ENCODE data around the gene HOXA9. TPM values are rescaled to one million over a fixed set of nuclear protein-coding genes. Genes with fewer than 3 reads are reported as not detected.

Gene HOXA9
- total RNA-seq, 1 donor from 2014 or later: 14.5 TPM

DNA sequence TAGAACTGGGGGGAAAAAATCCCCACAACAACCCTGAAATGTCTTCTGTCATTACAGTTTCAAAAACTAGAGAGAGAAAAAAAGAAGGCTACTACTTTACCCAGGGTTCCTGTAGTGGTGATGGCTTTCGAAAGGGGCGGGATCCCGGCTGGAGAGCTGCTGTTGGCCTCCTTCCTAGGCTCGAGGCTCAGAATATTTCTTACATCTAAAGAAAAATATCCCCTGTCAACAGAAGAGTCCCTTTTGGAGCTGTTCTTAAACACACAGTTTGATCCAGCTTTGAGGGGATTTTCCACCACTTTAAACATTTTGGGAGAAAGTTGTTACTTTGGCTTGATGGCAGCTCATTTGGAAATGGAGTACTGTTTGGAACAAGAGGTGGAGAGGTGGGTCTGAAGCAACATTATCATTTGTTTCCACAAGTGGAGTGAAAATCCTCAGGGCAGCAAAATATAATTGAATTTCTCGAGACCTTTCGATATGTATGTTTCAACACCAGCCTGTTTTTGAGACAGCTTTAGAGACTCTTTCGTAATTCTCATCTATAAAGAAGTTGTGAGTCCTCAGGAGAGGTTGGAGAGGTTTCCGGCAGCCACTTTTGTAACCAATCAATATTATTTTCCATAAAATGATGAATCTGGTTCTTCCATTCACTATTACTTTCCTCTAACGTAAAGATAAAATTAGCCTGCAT lies 29.5 kb upstream of the HOXA9 start:
- Mint-ChIP-seq H3K4me1 (peaks cover 33% of the 10 kb centered on the region), H3K9me3 (no peaks in the 10 kb centered on the region), H3K36me3 (no peaks in the 10 kb centered on the region), H3K27me3 (ENCODE audit: low read depth) (peaks cover 91% of the 10 kb centered on the region), H3K4me3 (peak overlapping the region; percentile 67), H3K27ac (peak overlapping the region; percentile 36)
- peak in 1 of 2 experiments; percentile 37 for DNase-seq (ENCODE audit: low spot score in 2 of 2, unreplicated experiment in 2 of 2)
- TF ChIP-seq CTCF (IDR thresholded peaks at IDR 0.05; ENCODE audit: unreplicated experiment): no peak

DNA sequence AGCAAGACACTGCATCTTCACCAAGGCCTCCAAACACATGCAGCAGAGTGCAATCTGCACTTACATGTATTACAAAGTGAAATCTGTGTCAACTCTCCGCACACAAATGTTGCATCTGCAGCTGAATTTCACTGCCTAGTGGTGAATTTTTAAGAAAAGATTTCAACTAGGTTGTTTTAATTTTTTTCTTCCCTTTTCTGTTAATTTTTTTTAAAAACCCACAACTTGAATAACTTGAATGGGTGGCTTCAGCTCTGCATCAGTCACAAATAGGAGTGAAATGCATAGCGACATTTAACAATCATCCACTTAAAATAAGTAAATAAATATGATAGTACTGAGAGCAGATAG lies 28.6 kb upstream of the HOXA9 start:
- H3K4me3 Mint-ChIP-seq: peak overlapping the region; percentile 67

GRCh38 chr7:27193335-27194001 lies 28.1 kb upstream of the HOXA9 start:
- TF ChIP-seq CTCF (IDR thresholded peaks at IDR 0.05; ENCODE audit: unreplicated experiment): no peak
- Mint-ChIP-seq H3K4me1 (peaks cover 42% of the 10 kb centered on the region), H3K36me3 (no peaks in the 10 kb centered on the region), H3K27me3 (ENCODE audit: low read depth) (peaks cover 96% of the 10 kb centered on the region), H3K4me3 (peak overlapping the region; percentile 67), H3K27ac (peak overlapping the region; percentile 94), H3K9me3 (no peaks in the 10 kb centered on the region)
- peak in 1 of 2 experiments; percentile 39 for DNase-seq (ENCODE audit: low spot score in 2 of 2, unreplicated experiment in 2 of 2)

More for the DNA sequence above, 28.6 kb upstream of the HOXA9 start:
- no peak for TF ChIP-seq CTCF (IDR thresholded peaks at IDR 0.05; ENCODE audit: unreplicated experiment)
- peaks cover 96% of the 10 kb centered on the region for H3K27me3 Mint-ChIP-seq (ENCODE audit: low read depth)
- no peaks in the 10 kb centered on the region for H3K36me3 Mint-ChIP-seq
- no peaks in the 10 kb centered on the region for H3K9me3 Mint-ChIP-seq
- peaks cover 39% of the 10 kb centered on the region for H3K4me1 Mint-ChIP-seq
- H3K27ac Mint-ChIP-seq: peak overlapping the region; percentile 94
- no peak for DNase-seq (ENCODE audit: low spot score in 2 of 2, unreplicated experiment in 2 of 2)

GRCh38 chr7:27192546-27193334 lies 27.4 kb upstream of the HOXA9 start:
- TF ChIP-seq CTCF (IDR thresholded peaks at IDR 0.05; ENCODE audit: unreplicated experiment): no peak
- Mint-ChIP-seq H3K27ac (peak overlapping the region; percentile 94), H3K4me3 (peak overlapping the region; percentile 67), H3K27me3 (ENCODE audit: low read depth) (peaks cover 96% of the 10 kb centered on the region), H3K36me3 (no peaks in the 10 kb centered on the region), H3K4me1 (peaks cover 49% of the 10 kb centered on the region), H3K9me3 (no peaks in the 10 kb centered on the region)
- no peak for DNase-seq (ENCODE audit: low spot score in 2 of 2, unreplicated experiment in 2 of 2)

GRCh38 chr7:27191833-27192545 lies 26.7 kb upstream of the HOXA9 start:
- Mint-ChIP-seq H3K36me3 (no peaks in the 10 kb centered on the region), H3K27ac (peak overlapping the region; percentile 80), H3K9me3 (no peaks in the 10 kb centered on the region), H3K4me3 (peak overlapping the region; percentile 59), H3K27me3 (ENCODE audit: low read depth) (peaks cover 96% of the 10 kb centered on the region), H3K4me1 (peaks cover 51% of the 10 kb centered on the region)
- no peak for DNase-seq (ENCODE audit: low spot score in 2 of 2, unreplicated experiment in 2 of 2)
- TF ChIP-seq CTCF (IDR thresholded peaks at IDR 0.05; ENCODE audit: unreplicated experiment): no peak
